MCF 10A (cell line): Measurements from ENCODE around the gene RND3. TPM values are rescaled to one million over a fixed set of nuclear protein-coding genes. Genes with fewer than 3 reads are reported as not detected.

Source experiments
- BruUV-seq: library from RNA; stranded (reverse); fragments of 400-500 nt; replicated peaks from 2 replicates; lab custom pipeline; 2021; lab: Mats Ljungman, UMichigan
- CTCF ChIA-PET: fragments of 300-600 bp; sonication (Branson Sonifier 250); formaldehyde crosslinking; extraction: SDS; loops from one replicate; lab custom pipeline; 2021; ENCODE audit warnings: antibody characterized with exemption, inconsistent platforms; lab: Yijun Ruan, JAX
- POLR2A ChIA-PET: fragments of 300-600, 350-650 bp; sonication (Branson Sonifier 250); formaldehyde crosslinking; extraction: SDS; loops from one replicate; lab custom pipeline; 2020; ENCODE audit warnings: antibody characterized with exemption, inconsistent platforms; lab: Yijun Ruan, JAX
- DNase-seq: peaks from one replicate; pipeline ENCODE4 v3.0.0-alpha.2; 2018; ENCODE audit not compliant: unreplicated experiment
- H3K27ac Mint-ChIP-seq: one replicate; pipeline ENCODE4 v1.8.0; 2022; ENCODE audit warnings: mild to moderate bottlenecking, low read depth, mixed read lengths; ENCODE audit not compliant: unreplicated experiment
- H3K27me3 Mint-ChIP-seq: one replicate; pipeline ENCODE4 v1.8.0; 2022; ENCODE audit warnings: mixed read lengths; ENCODE audit not compliant: insufficient read depth, unreplicated experiment
- H3K36me3 Mint-ChIP-seq: one replicate; pipeline ENCODE4 v1.8.0; 2022; ENCODE audit warnings: mild to moderate bottlenecking, moderate library complexity, mixed read lengths; ENCODE audit not compliant: insufficient read depth, unreplicated experiment
- H3K4me1 Mint-ChIP-seq: one replicate; pipeline ENCODE4 v1.8.0; 2022; ENCODE audit warnings: mixed read lengths; ENCODE audit not compliant: insufficient read depth, unreplicated experiment
- H3K4me3 Mint-ChIP-seq: one replicate; pipeline ENCODE4 v1.8.0; 2022; ENCODE audit warnings: mild to moderate bottlenecking, moderate library complexity, mixed read lengths; ENCODE audit not compliant: unreplicated experiment
- H3K9me3 Mint-ChIP-seq: one replicate; pipeline ENCODE4 v1.8.0; 2022; ENCODE audit warnings: mixed read lengths; ENCODE audit not compliant: unreplicated experiment
- intact Hi-C: fragments of 100-400 bp; cut with micrococcal nuclease; formaldehyde crosslinking; loops from 2 replicates; pipeline ENCODE4 v1.14.1; 2022
- total RNA-seq: library from RNA; stranded (reverse); gene quantifications from 2 replicates; pipeline ENCODE4 v1.2.3, GENCODE V29; 2022
- TF ChIP-seq, protein P1 (sequence below): fragments of 200-600 bp; IDR thresholded peaks from one replicate; pipeline ENCODE4 v1.8.0; 2022; ENCODE audit warnings: antibody characterized with exemption, mild to moderate bottlenecking; ENCODE audit not compliant: unreplicated experiment

The RND3 gene
- total RNA-seq, 1 experiment from 2014 or later = 158 TPM

DNA sequence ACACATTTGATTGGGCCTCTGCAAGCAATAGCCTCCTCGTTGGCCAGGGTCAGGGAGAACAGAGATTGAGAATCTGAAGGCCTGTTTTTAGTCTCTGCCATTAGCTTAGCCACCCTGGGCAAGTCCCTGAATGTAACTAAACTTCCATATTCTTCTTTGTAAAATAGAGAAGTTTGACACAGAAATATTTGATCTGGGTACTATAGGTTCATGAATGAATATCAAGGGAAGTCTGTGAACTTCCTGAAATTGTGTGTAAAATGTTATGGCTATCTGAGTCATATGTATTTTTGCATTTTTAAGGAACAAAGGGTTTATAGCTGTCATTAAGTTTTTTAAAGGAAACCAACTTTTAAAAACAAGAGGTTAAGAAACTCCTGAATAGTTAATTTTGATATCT, 23.2 kb downstream of the RND3 start:
- no peak overlapping the region for H3K27ac Mint-ChIP-seq
- intact Hi-C loops = no loop called here
- no peaks in the 10 kb centered on the region for H3K9me3 Mint-ChIP-seq
- H3K4me3 Mint-ChIP-seq = no peak overlapping the region
- no TSS peak for BruUV-seq
- CTCF ChIA-PET = no interaction called here
- POLR2A ChIA-PET = interaction anchor here (1.0 to 10.7 kb wide), 3 partner anchors 15 to 276 kb away, joined by 3 to 106 read pairs (median 4); no protein-coding TSS in a partner anchor
- DNase-seq = no peak
- H3K4me1 Mint-ChIP-seq = peaks cover 19% of the 10 kb centered on the region
- H3K27me3 Mint-ChIP-seq = no peaks in the 10 kb centered on the region
- TF ChIP-seq, protein P1, sequence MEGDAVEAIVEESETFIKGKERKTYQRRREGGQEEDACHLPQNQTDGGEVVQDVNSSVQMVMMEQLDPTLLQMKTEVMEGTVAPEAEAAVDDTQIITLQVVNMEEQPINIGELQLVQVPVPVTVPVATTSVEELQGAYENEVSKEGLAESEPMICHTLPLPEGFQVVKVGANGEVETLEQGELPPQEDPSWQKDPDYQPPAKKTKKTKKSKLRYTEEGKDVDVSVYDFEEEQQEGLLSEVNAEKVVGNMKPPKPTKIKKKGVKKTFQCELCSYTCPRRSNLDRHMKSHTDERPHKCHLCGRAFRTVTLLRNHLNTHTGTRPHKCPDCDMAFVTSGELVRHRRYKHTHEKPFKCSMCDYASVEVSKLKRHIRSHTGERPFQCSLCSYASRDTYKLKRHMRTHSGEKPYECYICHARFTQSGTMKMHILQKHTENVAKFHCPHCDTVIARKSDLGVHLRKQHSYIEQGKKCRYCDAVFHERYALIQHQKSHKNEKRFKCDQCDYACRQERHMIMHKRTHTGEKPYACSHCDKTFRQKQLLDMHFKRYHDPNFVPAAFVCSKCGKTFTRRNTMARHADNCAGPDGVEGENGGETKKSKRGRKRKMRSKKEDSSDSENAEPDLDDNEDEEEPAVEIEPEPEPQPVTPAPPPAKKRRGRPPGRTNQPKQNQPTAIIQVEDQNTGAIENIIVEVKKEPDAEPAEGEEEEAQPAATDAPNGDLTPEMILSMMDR = no peak
- peaks cover 50% of the 10 kb centered on the region for H3K36me3 Mint-ChIP-seq

DNA sequence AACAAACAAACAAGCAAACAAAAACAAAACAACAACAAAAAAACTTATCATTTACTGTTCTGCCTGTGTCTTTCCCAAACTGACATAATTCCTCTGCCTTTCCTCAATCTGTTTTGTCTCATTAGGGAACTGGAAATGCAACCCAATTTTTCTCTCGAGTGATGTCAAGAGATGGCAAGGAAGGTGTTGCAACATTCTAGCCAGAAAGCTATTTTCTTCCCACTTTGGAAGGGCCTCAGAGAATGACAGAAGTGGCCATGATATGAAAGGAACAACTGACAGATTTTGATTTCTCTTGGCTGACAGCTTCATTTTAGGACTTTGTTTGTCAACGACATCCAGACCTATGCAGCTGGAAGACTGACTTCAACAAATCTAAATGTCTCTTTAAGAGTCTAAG, 24.7 kb downstream of the RND3 start:
- CTCF ChIA-PET = interaction anchor here (0.6 kb wide), 1 partner anchor 233 kb away, joined by 4 read pairs; no protein-coding TSS in a partner anchor
- DNase-seq = no peak
- Mint-ChIP-seq H3K9me3 (no peaks in the 10 kb centered on the region), H3K36me3 (peaks cover 35% of the 10 kb centered on the region), H3K27ac (no peak overlapping the region), H3K27me3 (no peaks in the 10 kb centered on the region), H3K4me3 (no peak overlapping the region), H3K4me1 (peaks cover 19% of the 10 kb centered on the region)
- POLR2A ChIA-PET = interaction anchor here (1.3 kb wide), 1 partner anchor 9 kb away, joined by 3 read pairs; no protein-coding TSS in a partner anchor
- TF ChIP-seq, protein P1 = no peak
- intact Hi-C loops = no loop called here
- BruUV-seq = no TSS peak

DNA sequence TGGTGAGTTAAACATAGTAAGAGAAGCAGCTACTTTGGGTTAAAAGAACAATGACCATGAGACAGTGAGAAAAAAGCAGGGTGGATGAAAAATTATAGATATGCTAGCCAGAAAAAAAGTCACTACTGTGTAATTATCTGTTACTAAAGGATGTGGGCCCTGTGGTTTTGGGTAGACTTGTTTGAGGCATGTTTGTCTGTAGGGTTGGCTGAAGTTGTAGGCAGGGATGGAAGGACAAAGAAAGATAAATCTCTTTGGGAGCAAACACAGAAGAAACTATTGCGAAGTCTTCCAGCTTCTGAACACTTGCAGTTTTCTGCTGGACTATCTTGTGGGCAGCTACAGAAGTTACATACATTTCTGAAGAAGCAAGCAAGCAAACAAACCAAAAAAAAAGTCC, 28.2 kb downstream of the RND3 start:
- TF ChIP-seq, protein P1 = no peak
- Mint-ChIP-seq H3K4me1 (no peaks in the 10 kb centered on the region), H3K4me3 (no peak overlapping the region), H3K27ac (no peak overlapping the region), H3K9me3 (no peaks in the 10 kb centered on the region), H3K36me3 (peaks cover 6% of the 10 kb centered on the region), H3K27me3 (no peaks in the 10 kb centered on the region)
- ChIA-PET CTCF (interaction anchor here (0.6 kb wide), 3 partner anchors 49 to 1815 kb away, joined by 3 read pairs; partner anchors contain the start of gene EPC2), POLR2A (interaction anchor here (0.6 to 0.7 kb wide), 2 partner anchors 622 to 675 kb away, joined by 3 read pairs; no protein-coding TSS in a partner anchor)
- intact Hi-C loops = no loop called here
- BruUV-seq = no TSS peak
- no peak for DNase-seq

DNA sequence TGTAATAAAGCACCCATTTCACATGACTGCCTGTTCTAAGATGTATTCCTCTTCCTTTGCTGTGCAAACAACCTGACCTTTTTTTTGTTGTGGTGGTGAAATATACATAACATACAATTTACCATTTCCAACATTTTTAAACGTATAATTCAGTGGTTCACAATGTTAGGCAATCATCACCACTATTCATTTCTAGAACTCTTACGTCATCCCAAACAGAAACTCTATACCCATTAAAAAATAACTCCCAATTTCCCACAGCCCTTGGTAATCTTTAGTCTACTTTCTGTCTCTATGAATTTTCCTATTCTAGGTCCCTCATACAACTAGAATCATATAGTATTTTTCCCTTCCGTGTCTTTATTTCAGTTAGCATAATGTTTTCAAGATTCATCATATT, 36.7 kb downstream of the RND3 start:
- H3K4me3 Mint-ChIP-seq = no peak overlapping the region
- H3K36me3 Mint-ChIP-seq = no peaks in the 10 kb centered on the region
- H3K27me3 Mint-ChIP-seq = no peaks in the 10 kb centered on the region
- H3K27ac Mint-ChIP-seq = no peak overlapping the region
- TF ChIP-seq, protein P1 = no peak
- POLR2A ChIA-PET = no interaction called here
- BruUV-seq = no TSS peak
- CTCF ChIA-PET = no interaction called here
- no peaks in the 10 kb centered on the region for H3K9me3 Mint-ChIP-seq
- H3K4me1 Mint-ChIP-seq = peaks cover 18% of the 10 kb centered on the region
- intact Hi-C loops = no loop called here
- peak; percentile 40 for DNase-seq
